HG02623 (cell line): ENCODE results near the gene WBP2.
A peak's percentile ranks its signal among the peaks of the same experiment; 100 is the strongest.

Experiments used
- ATAC-seq: cut with Tn5 transposase; IDR thresholded peaks from one replicate; pipeline ENCODE4 v1.9.1; 2021; ENCODE audit warnings: moderate library complexity; ENCODE audit not compliant: unreplicated experiment

Gene WBP2

GRCh38 chr17:75846692-75847613 lies 8.2 kb downstream of the WBP2 start:
- no peak for ATAC-seq

DNA sequence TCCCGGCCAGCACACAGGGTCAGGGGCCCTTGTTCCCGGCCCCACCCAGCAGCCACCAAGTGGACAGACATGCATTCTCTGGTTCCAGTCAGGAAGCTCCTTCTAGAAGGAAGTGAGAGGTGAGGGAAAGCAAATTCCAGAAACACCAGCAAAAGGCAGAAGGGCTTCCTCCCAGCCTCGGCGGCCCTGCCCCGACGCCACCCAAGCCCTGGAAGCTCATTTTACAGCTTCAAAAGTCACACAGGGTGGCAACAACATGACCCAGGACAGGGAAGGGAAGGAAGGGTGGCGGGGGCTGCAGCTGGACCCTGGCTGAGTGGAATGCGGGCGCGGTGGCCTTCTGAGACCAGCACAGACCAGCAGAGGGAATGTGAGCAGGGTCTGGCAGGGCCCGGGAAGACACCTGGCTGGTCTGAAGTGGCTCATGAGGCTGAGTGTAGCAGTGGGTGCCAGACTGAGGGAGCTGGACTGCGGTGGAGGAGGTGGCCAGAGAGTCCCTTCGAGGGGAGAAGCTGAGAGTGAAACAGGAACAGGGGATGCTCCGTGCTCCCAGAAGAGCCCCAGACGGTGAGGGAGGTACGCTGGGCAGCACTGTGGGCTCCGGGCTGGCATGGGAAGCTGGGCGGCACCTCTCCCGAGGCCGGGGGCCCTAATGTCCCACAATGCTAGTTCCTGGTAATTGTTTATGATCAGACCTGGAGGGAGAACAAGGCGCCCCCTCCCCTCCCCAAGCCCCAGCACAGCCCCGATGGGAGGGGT lies 9.0 kb downstream of the WBP2 start:
- ATAC-seq, result no peak

GRCh38 chr17:75845058-75845711 lies 9.9 kb downstream of the WBP2 start:
- ATAC-seq, result peak; percentile 64

- no peak for ATAC-seq
Measured at GRCh38 chr17:75844530-75845057, 10.5 kb downstream of the WBP2 start.

- ATAC-seq, result no peak
Measured at GRCh38 chr17:75843577-75844529, 11.3 kb downstream of the WBP2 start, which contains the start of gene UNC13D. TSS of gene UNC13D (minus strand) at chr17:75844404. CDS start at chr17:75844337, 67 bp downstream.

DNA sequence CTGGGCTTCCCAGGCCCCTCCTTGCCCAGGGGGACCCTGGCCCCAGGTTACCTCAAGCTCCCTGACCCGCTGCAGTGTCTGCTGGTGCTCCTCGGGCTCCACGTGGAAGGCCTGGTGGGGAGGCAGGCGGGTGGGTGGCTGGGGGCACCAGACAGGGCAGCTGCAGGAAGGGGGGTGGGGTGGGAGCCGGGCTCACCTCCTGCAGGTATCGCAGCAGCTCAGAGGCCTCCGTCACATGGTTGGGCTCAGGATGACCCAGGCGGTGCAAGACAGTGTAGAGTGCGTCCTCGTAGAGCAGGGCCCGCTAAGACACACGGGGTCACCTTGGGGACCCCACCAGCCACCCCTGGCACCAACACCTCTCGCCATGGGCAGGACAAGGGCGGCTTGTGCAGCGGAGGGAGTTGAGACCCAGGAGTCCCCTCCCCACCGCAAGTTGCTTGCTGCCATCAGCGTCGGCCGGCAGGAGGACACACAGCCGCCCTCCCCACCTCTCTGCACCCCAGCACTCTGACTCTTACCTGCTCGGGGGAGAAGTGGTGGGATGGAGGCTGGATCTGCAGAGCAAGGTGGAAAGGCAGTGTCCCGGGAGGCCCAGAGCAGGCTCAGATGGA lies 12.1 kb downstream of the WBP2 start:
- ATAC-seq, result no peak

DNA sequence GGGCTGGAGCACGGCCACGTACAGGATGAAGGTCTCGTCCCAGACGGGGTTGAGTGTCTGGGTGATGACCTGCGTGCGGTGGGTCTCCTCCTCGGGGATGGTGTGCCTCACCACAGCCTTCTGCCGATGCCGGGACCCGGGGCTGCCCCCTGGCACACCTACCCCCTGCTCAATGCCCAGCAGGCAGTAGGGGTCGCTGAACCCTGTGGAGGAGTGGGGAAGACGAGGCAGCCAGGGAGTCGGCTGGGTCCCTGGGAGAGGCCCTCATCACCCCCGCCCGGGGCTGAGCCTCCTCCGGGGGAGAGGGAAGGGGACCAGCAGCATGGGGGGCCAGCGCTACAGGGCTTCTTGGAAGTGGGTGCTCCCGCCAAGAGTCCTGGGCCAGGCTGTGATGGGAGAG lies 12.7 kb downstream of the WBP2 start:
- ATAC-seq, result no peak

DNA sequence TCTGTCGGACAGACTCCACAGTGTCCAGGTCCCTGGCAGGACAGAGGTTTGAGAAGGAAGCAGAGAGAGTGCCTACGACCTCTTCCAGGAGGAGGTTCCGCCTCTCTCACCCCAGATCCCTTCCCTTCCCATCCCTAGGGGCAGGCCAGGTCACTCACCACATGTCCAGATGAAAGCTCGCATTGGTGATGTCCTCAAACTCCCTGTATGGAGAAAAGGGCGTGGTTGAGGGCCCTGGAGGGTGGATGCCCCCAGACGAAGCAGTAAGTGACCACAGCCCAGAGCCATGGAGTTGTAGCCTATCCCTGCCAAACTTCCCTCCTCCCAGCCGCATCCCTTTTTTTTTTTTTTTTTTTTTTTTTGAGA lies 14.4 kb downstream of the WBP2 start:
- ATAC-seq, result no peak

DNA sequence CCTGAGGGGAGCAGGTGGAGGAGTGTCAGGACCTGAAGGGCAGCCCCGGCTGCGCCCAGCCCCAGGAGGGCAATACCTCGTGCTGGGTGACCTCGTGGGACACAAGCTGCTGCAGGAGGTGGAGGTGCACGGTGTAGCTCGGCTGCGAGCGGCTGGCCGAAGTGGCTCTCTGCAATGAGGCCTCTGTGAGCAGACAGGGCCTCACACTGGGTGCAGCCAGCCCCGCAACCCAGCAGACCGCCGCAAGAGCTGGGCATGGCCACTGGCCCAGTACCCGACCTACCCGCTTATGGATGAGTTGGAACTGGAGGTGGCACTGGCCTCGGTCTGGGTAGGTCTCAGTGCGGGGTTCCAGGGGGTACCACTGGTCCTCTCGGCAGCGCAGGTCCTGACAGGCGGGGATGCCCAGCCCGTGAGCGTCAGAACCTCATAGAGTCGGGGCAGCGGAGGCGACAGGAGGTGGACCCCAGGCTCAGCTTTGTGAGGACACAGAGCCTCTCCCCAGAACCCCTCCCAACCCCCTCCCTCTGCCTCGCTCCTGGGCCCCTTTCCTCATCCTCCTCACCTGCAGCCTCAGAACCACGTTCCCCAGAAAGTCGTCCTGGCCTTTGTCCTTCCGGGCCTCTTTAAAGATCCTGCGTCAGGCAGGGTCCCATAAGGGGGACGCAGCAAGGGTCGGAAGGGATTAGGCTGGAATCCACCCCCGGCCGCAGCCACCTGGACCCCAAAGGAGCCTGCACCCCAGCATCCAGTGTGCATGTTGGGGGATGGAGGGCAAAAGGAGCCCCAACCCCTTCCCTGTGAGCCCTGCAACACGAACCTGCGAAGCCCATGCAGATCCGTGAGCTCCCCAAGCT lies 15.0 kb downstream of the WBP2 start:
- ATAC-seq, result no peak

- no peak for ATAC-seq
Measured at GRCh38 chr17:75838410-75838809, 16.7 kb downstream of the WBP2 start.

DNA sequence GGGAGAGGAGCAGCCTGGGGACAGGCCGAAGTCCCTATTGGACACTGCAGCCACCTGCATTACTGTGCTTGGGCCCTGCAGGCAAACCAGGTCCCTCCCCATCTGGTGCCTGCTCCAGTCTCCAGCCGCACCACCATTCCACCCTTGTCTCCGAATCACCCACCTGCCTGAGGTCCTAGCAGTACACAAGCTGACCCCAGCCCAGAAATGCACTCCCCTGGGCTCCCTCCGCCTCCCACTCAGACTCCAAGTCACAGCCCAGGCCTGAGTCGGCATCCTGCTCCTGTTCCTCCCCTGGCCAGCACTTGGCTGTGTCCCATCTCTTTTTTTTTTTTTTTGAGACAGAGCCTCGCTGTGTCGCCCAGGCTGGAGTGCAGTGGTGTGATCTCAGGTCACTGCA lies 17.2 kb downstream of the WBP2 start:
- no peak for ATAC-seq

DNA sequence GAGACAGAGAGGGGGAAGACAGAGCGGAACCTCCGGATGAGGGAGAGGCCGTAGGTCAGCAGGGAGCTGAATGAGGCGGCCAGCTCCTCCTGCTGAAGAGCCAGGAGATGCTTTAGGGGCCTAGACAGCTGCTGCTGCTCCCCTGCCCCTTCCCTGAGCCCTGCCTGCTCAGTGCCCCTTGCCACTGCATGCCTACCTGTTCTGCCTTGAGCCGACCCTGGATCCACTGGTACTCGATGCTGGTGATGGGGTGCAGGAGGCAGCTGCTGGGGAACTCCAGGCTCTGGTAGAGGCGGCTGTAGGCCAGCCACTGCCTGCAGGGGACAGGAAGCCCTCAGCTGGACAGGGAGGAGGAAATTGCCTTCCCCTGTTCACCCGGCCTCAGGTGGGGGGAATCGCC lies 18.5 kb downstream of the WBP2 start:
- no peak for ATAC-seq

DNA sequence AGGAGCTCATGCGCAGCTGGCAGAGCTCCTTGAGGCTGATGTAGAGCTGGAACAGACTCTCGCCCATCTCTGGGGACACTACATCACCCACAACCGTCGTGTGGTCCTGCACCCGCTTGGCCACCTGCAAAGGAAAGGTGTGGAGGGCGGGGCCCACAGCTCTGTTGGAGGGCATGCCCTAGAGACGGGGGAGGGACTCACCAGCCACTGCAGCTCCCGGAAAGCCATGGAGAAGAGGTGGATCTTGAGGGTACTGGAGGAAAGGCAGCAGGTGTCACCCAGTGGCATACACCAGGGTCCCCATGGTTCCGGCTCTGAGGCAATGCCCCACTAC lies 19.5 kb downstream of the WBP2 start:
- ATAC-seq, result no peak

DNA sequence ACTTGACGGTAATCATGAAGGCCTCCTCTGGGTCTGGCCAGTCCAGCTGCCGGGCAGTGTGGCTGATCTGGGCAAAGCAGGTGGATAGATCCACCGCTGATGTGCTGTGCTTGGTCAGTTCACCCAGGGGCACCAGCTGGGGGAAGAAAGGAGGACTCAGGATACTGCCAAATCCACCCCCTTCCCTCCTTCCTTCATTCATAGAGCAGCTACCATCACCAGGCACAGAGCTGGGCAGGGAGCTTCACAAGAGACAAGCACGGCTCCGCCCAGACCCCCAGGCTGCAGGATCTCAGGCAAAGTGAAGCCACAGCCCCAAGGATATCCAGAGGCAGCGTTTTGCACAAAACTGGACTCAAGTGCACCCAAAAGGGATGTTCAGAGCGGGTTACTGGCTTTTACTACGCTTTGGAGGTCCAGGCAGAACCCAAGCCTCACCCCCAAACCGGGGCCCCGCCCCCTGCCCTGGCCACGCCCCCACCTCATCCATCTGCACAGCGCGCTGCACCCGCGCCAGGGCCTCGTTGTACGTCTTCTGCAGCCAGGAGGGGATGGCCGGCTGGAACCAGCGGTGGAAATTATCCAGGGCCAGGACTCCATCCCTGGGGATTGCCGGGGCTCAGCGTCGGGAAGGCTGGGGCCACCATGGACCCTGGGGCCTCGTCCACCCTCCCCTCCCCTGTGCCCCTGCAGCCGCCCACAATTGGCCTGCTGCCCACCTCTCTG lies 20.0 kb downstream of the WBP2 start:
- no peak for ATAC-seq

DNA sequence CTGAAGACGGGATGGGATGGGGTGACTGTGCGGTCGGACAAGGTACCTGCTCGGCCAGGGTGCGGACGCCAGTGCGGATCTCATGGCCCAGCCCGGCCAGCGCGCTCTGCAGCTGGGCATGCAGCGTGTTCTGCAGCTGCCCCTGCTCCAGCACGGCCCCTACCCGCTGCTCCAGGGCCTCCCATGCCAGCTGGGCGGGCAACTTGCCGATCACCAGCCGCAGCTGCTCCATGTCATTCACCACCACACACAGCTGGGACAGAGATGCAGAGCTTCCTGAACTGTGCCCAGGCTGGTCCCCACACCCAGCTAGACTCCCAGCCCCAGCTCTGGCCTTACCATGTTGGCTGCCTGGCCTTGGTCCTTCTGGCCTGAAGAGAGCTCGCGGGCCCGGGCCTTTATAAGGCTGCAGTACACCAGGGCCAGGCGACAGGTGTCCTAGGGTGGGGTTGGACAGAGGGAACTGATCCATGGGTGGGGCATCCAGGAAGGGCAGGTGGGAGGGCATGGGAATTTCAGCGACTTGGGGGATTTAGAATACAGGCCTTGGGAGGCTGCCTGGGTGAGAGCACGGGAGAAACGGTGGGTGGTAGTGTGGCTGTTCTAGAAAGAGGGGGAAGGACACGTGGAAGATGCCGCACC lies 20.7 kb downstream of the WBP2 start:
- no peak for ATAC-seq

DNA sequence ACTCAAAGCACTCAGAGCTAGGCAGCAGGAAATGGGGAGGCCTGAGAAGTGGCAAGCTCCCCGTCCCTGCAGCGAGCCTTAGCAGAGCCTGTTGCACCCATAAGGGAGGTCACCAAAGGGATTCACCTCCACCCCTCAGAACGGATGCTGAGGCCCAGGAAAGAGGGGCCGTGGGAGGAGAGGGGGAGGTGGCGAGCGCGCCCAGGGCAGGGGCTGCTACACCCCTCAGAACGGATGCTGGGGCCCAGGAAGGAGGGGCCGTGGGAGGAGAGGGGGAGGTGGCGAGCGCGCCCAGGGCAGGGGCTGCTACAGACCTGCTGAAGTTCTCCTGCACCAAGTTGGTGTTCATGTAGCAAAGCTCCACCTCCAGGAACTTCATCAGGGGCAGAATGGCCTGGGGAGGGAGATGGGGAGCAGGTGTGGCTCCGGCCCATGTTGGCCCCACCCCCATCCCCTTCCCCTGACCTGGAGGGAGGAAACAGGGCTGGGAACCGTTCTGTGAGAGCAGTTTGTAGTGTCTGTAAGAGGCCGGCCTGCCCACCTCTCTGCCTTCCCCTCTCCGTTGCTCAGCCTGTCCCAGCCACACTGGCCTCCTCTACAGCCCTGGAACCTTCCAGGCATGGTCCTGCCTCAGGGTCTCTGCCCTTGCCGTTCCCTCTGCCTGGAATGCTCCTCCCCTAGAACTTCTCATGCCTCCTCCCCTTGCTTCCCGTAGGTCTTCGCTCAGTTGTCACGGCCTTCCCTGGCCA lies 22.3 kb downstream of the WBP2 start:
- no peak for ATAC-seq

- no peak for ATAC-seq
Measured at GRCh38 chr17:75832164-75832651, 22.9 kb downstream of the WBP2 start.
